Left renal pelvis (tissue), 4 donors: ENCODE data around the gene HPSE2. TPM values are rescaled to one million over a fixed set of nuclear protein-coding genes. Genes with fewer than 3 reads are reported as not detected.
"Not testable (repeated sequence)": the region's sequence is repeated elsewhere in the genome, so short reads cannot be mapped to it uniquely, and the experiment has no call there.

Source experiments
- DNase-seq, 4 donors: peaks; one replicate each; pipeline ENCODE4 v3.0.0-alpha.2; 2013; ENCODE audit warnings: low read depth in 4 of 4, low spot score in 3 of 4
- polyA plus RNA-seq, 4 donors: library from polyadenylated mRNA; unstranded; fragments of 120-200 nt; gene quantifications; one replicate each; pipeline ENCODE4 v1.2.1, GENCODE V29; 2013; ENCODE audit not compliant: insufficient read length in 4 of 4

The HPSE2 gene
- polyA plus RNA-seq, 4 donors = 1.3 to 12.6 (median 1.7) TPM

DNA sequence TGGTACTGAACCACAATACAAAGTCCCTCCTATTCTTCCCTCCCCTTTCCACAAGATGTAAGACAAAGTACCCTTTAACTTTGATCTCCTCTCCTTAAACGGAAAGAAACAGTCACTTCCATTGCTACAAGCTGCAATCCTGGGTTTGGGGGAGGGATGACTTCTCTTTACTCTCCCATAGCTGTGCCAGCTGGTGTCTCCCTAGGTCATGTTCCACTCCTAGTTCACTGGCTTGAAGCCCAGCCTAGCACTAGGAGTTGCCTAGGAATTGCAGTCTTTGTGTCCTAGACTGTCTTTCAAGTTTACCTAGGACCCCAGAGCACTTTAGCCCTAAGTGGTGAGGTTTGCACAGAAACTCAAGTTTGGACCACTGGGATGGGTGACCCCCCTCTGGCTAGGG lies 311.1 kb downstream of the HPSE2 start:
- no peak for DNase-seq

DNA sequence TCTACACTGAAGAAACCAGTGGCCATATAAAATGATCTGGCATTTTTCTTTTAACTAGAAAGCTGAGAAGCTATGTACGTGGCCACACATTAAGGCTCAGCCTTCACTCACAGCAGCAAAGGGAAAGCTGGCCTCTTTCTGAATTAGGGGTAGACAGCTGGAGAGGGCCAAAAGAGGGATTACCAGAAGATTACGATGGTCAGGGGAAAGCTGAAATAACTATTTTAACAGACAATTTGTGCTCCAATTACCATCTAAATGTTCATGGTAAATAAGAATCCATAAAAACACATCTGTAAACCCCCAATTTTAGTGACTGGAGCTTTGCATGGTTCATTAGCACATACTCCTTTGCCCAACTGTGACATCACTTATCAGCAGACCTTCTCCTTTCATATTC lies 314.3 kb downstream of the HPSE2 start:
- no peak for DNase-seq

DNA sequence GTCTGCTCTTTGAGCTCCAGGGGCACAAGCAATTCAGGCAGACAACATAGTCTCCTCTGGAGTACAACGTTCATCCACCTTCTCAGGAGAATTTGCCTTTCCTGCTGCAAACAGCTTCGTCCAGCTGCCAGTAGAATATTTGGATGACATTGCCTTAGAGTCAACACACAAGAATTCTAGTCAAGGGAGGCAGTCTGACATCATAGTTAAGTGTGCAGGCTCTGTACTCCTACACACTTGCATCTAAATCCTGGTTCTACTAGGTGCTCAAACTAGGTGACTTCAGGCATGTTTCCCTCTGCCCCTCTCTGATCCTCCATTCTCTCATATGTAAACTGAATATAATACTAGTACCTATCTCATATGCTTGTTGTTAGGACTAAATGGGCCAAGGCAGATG lies 314.8 kb downstream of the HPSE2 start:
- no peak for DNase-seq

DNA sequence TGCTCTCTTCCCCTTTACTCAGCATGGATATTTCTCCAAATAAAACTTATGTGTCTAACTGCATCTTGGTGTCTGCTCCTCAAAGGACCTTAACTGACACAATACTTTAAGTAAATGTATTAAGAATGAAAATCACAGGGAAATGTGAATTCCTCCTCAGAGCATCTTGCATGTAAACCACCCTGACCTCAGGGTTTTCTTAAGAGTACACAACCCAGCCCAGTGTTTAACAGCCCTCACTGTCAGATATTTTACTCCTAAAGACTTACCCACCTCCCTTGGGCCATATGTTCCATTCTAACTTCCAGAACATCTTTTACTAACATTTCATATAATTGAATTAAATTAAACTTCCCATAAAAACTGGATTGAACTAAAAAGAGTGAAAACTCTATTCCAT lies 315.3 kb downstream of the HPSE2 start:
- DNase-seq = no peak

DNA sequence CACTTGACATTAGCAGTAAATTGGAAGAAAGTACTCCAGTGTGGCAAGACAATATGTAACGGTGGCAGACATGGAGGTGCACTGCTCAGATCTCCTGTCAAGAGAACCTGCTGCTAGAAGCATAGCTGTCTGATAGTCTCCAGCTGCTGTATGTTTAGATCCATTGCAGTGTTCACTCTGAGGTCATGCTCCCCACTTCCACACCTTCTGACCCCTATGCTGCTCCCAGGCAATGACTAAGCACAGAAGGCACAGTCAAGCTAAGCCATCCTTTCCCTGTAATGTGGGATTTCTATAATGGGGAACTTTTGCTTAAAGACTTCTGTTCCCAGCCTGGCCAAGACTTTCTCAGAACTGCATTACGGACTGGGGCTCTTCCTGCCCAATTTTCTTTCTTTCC lies 315.8 kb downstream of the HPSE2 start:
- no peak for DNase-seq

DNA sequence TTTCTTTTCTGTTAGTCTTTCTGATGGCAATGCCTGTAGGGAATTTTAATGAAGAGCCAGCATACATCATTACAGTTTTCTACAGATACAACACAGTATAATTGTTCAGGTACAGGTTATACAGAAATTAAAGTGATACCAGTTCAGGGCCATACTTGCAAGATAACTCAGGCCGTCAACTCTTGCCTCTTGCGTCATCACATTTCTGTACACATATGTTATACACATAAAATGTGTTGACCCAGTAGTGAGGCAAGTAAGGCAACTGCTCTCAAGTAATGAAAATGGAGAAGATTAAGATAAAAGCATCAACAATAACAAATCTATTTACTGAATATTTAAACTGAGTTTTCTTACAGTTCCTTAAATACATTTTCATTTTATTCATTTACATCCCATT lies 317.8 kb downstream of the HPSE2 start:
- no peak for DNase-seq

DNA sequence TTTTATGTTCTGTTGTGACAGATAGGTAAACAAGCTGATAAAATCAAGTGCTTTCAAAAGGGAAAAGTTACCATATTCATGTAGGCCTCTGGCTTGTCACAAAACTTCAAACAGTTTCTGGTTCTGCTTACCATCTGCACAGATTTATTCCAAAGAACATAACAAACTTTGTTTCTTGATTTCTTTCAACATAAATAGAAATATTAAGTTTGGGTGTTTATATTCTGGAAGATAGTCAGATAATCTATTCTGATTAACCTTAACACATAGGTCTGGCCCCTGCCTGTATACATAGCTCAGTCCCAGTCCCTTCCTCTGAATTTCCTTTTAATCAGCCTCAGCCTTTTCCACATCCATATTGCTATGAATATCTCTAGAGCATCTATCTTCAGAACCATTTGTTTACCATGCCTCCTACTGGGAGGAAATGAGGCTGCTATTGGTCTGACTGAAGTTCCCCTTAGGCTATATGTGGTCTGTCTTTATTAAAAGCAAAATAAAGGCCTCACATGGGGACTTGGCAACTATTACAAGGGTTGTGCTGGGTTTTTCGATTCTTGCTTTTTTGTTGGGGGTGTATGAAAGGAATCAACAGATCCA lies 319.0 kb downstream of the HPSE2 start:
- no peak for DNase-seq

DNA sequence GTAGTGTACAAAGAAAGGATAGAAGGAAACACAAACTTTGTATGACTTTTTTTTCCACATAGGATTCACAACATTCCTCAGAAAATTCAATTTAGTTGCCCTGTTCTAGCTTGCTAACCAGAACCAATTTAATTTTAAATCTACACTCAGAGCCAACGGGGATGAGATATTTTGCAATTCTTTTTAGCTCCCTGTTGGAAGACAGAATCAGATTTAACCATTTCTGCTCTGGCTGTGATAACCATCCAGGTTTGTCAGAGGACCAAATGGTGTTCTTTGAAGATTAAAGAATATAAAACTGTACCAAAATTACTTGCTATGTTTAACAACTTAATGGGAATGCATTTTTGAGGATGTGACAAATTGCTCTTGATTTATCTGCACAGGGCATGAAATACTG lies 319.7 kb downstream of the HPSE2 start:
- no peak for DNase-seq

DNA sequence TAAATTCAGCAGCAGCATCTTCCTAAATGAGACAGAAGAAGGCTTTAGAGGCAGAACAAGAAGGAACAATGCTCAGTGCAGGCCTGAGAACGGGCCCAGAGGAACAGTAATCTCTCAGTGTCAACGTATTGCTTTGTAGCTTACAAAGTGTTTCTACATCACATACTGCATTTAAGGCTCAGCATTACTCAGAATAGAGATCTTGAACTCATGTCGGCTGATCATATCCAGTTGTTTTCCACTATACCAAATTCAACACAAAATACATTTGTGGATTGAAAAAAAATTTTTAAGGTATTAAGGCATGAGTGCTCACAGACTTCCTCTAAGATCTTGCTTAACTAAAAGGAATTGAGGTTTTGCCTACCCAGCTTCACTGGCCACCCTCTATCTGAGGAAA lies 325.1 kb downstream of the HPSE2 start:
- DNase-seq = no peak

DNA sequence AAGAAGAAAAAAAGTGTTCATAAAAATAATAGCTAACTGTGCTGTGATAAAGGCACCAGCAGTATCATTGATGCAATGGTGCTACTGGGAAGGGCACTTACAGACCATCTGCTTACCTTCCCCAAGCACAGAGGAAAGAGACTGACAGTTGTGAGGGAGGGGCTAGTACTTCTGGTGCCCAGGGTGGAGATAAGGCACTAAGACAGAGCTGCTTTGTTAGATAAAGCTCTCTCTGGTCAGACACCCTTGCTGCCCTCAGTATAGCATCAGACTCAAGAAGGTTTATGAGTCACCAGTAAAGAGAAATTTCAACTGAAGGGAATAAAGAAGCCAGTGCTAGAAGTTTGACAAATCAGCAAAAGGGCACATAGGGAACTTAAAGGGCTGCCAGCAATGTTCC lies 325.6 kb downstream of the HPSE2 start:
- no peak for DNase-seq

DNA sequence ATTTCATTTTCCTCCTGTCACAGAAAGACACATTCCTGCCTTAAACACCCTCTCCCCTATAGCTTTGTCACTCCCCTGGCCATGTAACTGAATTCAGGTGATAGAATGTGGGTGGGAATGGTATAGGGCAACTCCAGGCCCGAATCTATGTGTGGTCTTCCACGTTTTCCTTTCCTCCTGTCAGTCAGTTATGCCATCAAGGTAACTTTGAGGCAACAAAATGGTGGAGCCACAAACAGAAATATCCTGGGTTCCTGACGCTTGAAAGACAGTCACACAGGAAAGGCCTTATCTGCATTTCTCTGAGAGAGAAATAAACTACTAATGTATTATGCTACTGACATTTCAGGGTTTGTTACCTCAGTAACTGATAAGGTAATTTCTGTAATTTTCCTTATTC lies 326.8 kb downstream of the HPSE2 start:
- no peak for DNase-seq

DNA sequence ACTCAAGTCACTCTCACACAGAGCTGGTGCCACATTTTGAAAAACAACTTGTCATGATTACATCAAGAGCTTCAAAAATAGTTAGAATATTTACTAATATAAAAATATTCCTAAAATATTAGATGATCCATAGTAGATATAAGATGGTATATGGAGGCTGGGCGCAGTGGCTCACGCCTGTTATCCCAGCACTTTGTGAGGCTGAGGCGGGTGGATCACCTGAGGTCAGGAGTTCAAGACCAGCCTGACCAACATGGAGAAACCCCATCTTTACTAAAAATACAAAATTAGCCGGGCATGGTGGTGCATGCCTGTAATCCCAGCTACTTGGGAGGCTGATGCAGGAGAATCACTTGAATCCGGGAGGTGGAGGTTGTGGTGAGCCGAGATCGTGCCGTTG lies 327.4 kb downstream of the HPSE2 start:
- DNase-seq = not testable (repeated sequence)

DNA sequence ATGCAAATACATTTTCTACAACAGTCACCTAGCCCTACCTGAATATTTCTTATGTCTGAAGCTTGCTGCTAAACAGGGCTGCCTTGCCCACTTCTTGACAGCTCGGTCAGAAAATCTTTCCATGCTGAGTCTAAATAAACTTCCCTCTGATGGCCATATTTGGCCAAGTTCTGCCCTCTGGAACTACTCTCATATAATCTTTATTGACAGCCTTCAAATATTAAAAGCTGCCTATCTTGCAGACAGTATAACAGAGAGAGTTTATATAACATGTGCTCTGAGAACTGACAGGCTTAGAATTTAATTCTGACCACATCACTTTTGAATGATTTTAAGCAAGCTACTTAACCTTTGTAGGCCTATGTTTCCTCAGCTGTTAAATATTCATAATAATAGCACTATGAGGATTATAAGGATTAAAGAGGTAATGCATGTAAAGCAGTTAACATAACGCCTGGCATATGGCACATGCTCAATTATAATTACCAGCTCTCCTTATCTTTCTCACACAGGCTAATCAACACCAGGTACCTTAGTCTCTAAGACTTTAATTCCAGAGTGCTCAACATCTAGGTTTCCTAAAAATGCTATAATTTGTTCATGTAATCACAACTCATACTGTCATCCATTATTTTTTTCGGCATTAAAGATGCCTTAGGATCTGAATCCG lies 334.1 kb downstream of the HPSE2 start:
- DNase-seq = no peak

DNA sequence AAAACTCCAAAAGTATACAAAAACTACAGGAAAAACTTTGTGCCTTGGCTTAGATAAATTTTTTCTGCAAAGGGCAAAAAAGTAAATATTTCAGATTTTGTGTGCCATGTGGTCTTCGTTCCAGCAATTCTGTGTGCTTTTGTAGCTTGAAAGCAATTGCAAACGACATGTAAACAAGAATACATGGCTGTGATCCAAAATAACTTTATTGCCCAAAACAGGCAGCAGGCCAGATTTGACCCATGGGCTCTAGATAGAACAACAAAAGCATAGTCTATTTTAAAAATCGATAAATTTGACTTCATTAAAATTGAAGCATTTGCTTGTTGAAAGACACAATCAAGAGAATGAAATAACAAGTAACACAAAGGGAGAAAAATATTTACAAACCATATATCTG lies 336.6 kb downstream of the HPSE2 start:
- DNase-seq = no peak

DNA sequence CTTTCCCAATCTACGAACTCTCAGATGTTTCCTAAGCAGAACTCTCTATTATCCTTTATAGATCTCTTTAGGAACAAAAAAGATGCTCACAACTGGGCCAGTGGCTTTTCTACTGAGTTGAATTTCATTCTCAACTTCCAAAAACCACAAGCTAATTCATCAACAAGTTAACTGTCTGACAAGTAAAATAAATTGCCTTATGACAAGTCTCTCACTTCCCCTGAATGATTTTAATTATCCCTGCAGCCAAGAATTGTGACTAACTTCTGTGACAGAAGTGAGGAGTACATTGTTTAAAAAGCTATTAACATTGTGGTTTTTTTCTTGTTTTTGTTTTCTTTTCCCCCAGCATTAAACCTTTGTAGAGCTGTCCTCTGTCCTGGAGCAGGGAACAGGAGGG lies 343.1 kb downstream of the HPSE2 start:
- no peak for DNase-seq

DNA sequence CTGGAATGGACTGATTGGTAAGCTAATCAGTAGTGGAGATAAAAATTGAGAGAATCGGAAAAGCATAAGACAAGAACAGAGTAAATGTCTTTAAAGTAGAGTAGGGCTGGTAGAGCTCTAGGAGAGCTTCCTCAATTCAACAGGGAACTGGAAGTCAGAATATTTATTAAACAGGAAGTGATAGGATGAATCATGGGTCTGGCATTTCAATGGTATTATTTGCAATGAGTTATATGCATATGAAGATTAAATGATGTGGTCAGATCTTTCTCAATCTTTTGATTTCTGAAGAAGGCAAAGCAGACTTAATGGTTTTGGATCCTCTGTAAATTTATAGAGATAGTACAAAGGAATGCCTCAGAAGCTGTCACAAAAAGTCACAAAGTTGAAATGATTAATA lies 349.0 kb downstream of the HPSE2 start:
- no peak for DNase-seq

DNA sequence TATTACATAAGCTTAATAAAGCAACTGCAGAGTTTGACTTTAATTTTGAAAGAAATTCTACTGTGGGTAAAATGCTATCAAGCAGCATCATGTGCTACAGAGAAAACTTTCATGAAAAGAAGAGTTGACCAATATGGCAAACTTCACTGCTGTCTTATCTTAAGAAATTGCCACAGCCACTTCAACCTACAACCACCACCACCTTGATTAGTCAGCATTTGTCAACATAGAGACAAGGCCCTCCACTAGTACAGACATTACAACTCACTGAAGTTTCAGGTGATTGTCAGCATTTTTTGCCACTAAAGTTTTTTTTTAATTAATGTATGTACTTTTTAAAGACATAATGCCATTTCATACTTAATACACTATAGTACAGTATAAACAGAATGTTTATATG lies 350.3 kb downstream of the HPSE2 start:
- no peak for DNase-seq

DNA sequence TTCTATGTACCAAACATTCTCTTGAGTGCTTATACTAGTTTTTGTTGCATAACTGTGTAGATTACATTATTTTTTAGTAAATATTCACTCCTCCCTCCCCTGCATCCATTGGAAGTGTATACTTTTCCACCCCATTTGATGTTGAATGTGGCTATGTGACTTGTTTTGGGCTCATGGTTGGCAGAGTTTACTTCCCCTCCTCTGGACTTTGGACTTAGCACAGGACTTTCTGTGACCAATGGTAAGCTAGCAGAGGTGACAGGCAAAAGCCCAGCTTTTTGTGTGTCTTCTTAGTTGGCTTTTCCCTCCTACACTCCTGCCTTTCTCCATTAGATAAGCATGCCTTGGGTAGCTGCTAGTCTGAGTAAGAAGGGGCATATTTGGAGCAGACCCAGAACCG lies 353.9 kb downstream of the HPSE2 start:
- no peak for DNase-seq

DNA sequence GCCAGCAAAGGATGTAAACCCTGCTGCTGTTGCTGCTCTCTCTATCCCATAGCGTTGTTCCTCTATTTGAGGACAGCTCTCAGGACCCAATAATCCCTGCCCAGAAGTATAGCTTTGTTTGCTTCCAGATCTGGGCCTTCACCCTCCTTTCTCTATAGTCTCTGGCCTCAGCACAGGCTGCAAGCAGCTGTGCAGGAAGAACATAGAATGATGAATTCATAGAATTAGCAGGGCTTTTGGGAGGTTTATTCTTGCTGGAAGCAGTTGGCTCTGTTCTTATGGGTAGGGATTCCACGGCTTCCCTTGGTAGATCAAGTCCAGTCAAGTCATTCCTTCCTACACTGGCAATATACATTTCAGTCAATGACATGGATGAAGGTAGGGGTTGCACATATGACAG lies 354.7 kb downstream of the HPSE2 start:
- no peak for DNase-seq

DNA sequence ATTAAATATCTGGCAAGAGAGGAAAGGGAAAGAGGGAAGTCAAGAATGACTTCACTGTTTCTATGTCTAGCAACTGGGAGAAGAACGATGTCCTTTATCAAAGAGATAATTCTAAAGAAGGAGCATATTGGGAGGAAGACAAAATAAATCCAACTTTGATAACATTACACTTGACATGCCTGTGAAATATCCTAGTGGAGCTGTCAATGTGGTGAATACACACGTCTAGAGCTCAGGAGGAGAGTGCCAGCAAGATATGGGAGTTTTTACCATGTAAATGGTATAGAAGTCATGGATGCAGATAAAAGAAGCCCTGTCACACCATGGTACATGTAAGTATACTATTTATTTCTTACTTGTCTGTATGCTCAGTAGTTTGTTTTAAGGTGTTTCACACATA lies 356.7 kb downstream of the HPSE2 start:
- DNase-seq = no peak

DNA sequence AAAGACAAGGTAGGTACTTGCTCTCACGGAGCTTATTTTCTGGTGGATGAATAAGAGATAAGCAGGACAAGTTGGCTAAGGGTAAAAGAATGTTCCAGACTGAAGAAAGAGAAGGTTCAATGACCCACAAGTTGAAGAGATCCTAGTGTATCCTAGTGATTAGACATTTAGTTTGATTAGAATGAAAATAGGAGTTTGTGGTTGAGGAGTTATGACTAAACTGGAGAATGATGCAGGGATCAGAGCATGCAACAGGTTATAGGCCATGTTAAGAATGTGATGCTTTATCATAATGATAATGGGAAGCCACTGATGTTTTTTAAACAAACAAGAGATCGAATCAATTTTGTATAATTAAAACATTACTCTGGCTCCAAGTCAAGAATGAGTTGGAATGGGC lies 357.2 kb downstream of the HPSE2 start:
- no peak for DNase-seq

DNA sequence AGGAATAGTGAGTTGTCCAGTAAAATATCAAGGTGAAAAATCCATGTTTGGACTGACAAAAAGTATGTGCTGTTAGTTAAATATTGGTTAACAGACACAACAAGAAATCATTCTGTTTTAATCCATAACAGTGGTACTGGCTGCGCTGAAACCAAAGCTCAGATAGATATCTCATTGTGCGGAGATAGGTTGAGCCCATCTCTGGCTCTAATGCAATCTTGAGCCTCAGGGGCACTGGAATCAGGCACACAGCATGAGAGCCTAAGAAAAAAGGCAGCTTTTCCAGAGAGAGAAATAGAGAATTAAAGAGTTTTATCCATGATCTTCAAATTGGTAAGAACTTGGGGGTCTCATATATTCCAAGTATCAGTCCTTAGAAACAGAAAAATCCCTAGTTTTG lies 373.7 kb downstream of the HPSE2 start:
- DNase-seq = no peak

DNA sequence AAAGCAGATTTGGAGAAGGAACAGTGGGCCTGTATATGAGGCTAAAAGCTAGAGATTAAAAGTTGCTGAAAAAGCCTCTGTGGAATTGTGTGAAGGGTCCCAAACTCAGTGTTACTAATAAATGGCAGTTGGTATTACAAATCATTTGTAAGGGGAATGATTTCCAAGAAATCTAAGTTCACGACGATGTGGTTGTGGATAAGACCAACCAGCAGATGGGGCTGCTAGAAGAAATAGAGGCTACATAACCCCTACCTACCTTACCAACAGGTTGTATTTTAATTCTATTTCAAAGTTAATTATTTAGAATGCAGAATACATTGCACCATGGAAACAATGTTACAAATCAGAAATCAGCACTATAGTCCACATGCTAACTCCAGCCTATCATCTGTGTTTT lies 377.1 kb downstream of the HPSE2 start:
- DNase-seq = no peak
